Transverse colon (tissue), 4 donors: ENCODE results near the gene APLNR. TPM values are rescaled to one million over a fixed set of nuclear protein-coding genes. Genes with fewer than 3 reads are reported as not detected.

Experiments used
- DNase-seq: peaks from one replicate; pipeline ENCODE4 v3.0.0-alpha.2; 2019
- H3K27ac ChIP-seq, 4 donors: fragments of 200-600 bp; sonication (generic); 2 replicates each; pipeline ENCODE4 v1.5.1; 2016 to 2018; ENCODE audit warnings: inconsistent platforms in 4 of 4
- H3K27me3 ChIP-seq: fragments of 200-600 bp; sonication (generic); 2 replicates; pipeline ENCODE4 v1.5.1; 2017; ENCODE audit warnings: inconsistent platforms
- H3K36me3 ChIP-seq, 4 donors: fragments of 200-600 bp; sonication (generic); 2 replicates each; pipeline ENCODE4 v1.5.1; 2017 to 2019; ENCODE audit warnings: inconsistent platforms in 4 of 4
- H3K4me1 ChIP-seq, 4 donors: fragments of 200-600 bp; sonication (generic); 2 replicates each; pipeline ENCODE4 v1.5.1; 2017 to 2020; ENCODE audit warnings: inconsistent platforms in 4 of 4
- H3K4me3 ChIP-seq, 4 donors: fragments of 200-600 bp; sonication (generic); 1 replicate in 1 of 4; 2 replicates in 3 of 4; pipeline versions ENCODE4 v1.5.1 to v1.6.1; 2017 to 2019; ENCODE audit warnings: inconsistent platforms in 4 of 4
- H3K9me3 ChIP-seq, 2 donors: fragments of 200-600 bp; sonication (generic); 2 replicates each; pipeline ENCODE4 v1.5.1; 2017 to 2019; ENCODE audit warnings: inconsistent platforms in 2 of 2
- EP300 ChIP-seq: sonication (generic); formaldehyde crosslinking; IDR thresholded peaks from one replicate; pipeline ENCODE4 v1.6.1; 2017; ENCODE audit warnings: antibody characterized with exemption, low read depth
- POLR2A ChIP-seq: fragments of 450-650 bp; IDR thresholded peaks from one replicate; pipeline ENCODE4 v1.6.1; 2016; ENCODE audit warnings: antibody characterized with exemption, mild to moderate bottlenecking, moderate library complexity
- POLR2AphosphoS5 ChIP-seq, 3 donors: sonication (generic); formaldehyde crosslinking; IDR thresholded peaks; one replicate each; pipeline ENCODE4 v1.6.1; 2016; ENCODE audit warnings: antibody characterized with exemption in 3 of 3
- WGBS, 2 donors: methylation state at CpG; one replicate each; pipeline ENCODE4 v1.1.5; 2018; ENCODE audit warnings: low coverage in 1 of 2; 5-methylcytosine and 5-hydroxymethylcytosine counted together
- in situ Hi-C, 4 donors: fragments of 200-750 bp; cut with MboI; loops; one replicate each; pipeline versions ENCODE4 v1.15.0 to v1.15.1; 2017; ENCODE audit warnings: low sequenced_read_pairs in 3 of 4, low pct_ligation_motif_present in 1 of 4, low pct_unique_long_range_greater_than_20kb in 1 of 4
- intact Hi-C: fragments of 100-400 bp; cut with DNase I; formaldehyde crosslinking; loops from one replicate; pipeline ENCODE4 v1.15.1; 2023; ENCODE audit warnings: low total_unique reads
- total RNA-seq, 4 donors: library from RNA; depleted of rRNA; stranded (reverse); fragments of >200 nt; gene quantifications; one replicate each; pipeline ENCODE4 v1.1.0, GENCODE V29; 2016
- TF ChIP-seq, protein P1 (sequence below), 5 experiments: fragments of 200-600 bp in 3 of 5; fragments of 450-650 bp in 2 of 5; sonication (generic) in 3 of 5; IDR thresholded peaks; 1 replicate in 2 of 5; 2 replicates in 3 of 5; pipeline ENCODE4 v1.5.1; 2016 to 2017; ENCODE audit warnings: antibody characterized with exemption in 5 of 5, inconsistent platforms in 3 of 5, mild to moderate bottlenecking in 2 of 5, moderate library complexity in 1 of 5

APLNR gene
- total RNA-seq, 4 donors from 2014 or later, result 0.68 to 2.6 (median 2.1) TPM; not detected in 1

DNA sequence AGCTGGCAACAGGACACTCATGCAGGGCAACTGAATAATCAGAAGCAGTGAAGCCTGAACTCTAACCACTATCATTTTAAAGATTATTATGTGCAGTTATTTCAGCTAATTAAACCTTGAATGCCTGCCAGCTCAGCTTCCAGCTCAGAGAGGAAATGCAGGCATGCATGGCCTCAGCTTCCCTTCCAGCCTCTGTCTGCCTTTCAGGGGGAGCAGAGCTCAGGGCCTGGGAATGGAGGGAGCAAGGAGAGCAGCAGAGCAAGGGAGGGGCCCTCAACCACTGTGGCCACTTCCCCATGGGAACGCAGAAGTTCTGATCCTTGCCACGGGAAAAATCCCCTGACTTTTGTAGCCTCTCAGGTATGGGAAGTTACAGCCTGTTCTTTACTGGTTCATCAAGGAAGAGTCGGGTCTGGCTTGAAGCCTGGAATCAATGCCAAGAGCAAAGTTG is 32.5 kb upstream of the APLNR start:
- no peak for DNase-seq
- H3K27ac ChIP-seq, result no peak overlapping the region

DNA sequence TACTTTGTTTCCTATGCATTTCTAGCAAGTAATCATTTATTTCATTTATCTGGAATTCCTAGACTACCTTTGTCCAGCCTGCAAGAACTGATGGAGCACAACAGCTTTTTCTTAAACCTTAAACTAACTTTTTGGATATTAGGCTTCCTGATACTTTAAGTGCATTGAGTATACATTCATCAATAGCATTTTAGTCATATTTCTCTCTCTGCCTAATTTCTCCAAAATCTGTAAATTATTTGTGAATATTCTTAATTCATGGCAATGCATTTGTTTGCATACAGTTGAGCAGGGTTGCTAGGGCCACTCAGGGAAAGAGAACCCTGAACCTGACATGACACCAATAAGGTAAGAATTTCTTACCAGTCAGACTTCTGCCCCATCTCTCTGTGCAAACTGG is 29.1 kb upstream of the APLNR start:
- Histone ChIP-seq H3K27me3 (no peaks in the 10 kb centered on the region), H3K4me3 (no peak overlapping the region), H3K36me3 (no peaks in the 10 kb centered on the region), H3K9me3 (peaks cover 0 to 9% of the 10 kb centered on the region in 2 donors), H3K27ac (no peak overlapping the region), H3K4me1 (peaks cover 0 to 8% (median 0%) of the 10 kb centered on the region in 4 donors)
- intact Hi-C loops, result no loop called here
- no peak for DNase-seq
- TF ChIP-seq POLR2AphosphoS5 (IDR thresholded peaks at IDR 0.05), result no peak
- no peak for TF ChIP-seq POLR2A
- TF ChIP-seq, protein P1, sequence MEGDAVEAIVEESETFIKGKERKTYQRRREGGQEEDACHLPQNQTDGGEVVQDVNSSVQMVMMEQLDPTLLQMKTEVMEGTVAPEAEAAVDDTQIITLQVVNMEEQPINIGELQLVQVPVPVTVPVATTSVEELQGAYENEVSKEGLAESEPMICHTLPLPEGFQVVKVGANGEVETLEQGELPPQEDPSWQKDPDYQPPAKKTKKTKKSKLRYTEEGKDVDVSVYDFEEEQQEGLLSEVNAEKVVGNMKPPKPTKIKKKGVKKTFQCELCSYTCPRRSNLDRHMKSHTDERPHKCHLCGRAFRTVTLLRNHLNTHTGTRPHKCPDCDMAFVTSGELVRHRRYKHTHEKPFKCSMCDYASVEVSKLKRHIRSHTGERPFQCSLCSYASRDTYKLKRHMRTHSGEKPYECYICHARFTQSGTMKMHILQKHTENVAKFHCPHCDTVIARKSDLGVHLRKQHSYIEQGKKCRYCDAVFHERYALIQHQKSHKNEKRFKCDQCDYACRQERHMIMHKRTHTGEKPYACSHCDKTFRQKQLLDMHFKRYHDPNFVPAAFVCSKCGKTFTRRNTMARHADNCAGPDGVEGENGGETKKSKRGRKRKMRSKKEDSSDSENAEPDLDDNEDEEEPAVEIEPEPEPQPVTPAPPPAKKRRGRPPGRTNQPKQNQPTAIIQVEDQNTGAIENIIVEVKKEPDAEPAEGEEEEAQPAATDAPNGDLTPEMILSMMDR (IDR thresholded peaks at IDR 0.05), result no peak
- TF ChIP-seq EP300, result no peak
- in situ Hi-C loops, result loop anchor here in 1 of 4 donors (25.0 kb wide), 1 partner anchor 429 kb away; no protein-coding TSS in a partner anchor

More for the DNA sequence above, 32.5 kb upstream of the APLNR start:
- TF ChIP-seq EP300, result no peak
- TF ChIP-seq, protein P1 (IDR thresholded peaks at IDR 0.05), result no peak
- TF ChIP-seq POLR2A, result no peak
- no peak overlapping the region for H3K4me3 ChIP-seq
- intact Hi-C loops (no loop called here), in situ Hi-C loops (loop anchor here in 1 of 4 donors (25.0 kb wide), 1 partner anchor 432 kb away; no protein-coding TSS in a partner anchor)
- H3K4me1 ChIP-seq, result peaks cover 0 to 8% (median 0%) of the 10 kb centered on the region in 4 donors
- 29% methylated on average over 3 of the region's 3 CpGs; no CpG with 5 or more reads in 1 of the 2 donors for WGBS, 2 donors
- H3K36me3 ChIP-seq, result no peaks in the 10 kb centered on the region
- no peaks in the 10 kb centered on the region for H3K27me3 ChIP-seq
- H3K9me3 ChIP-seq, result peaks cover 0 to 9% of the 10 kb centered on the region in 2 donors

GRCh38 chr11:57263351-57263750 is 26.3 kb upstream of the APLNR start:
- WGBS, 2 donors, result 84 to 86% methylated on average over 4 to 7 of the region's 7 CpGs
- no peak overlapping the region for H3K4me3 ChIP-seq
- no peaks in the 10 kb centered on the region for H3K4me1 ChIP-seq
- no peak overlapping the region for H3K27ac ChIP-seq
- in situ Hi-C loops (loop anchor here in 1 of 4 donors (25.0 kb wide), 1 partner anchor 426 kb away; no protein-coding TSS in a partner anchor), intact Hi-C loops (no loop called here)
- no peaks in the 10 kb centered on the region for H3K27me3 ChIP-seq
- DNase-seq, result no peak
- TF ChIP-seq, protein P1 (IDR thresholded peaks at IDR 0.05), result no peak
- TF ChIP-seq POLR2A, result no peak
- TF ChIP-seq POLR2AphosphoS5 (IDR thresholded peaks at IDR 0.05), result no peak
- TF ChIP-seq EP300, result no peak
- H3K9me3 ChIP-seq, result peaks cover 0 to 9% of the 10 kb centered on the region in 2 donors
- no peaks in the 10 kb centered on the region for H3K36me3 ChIP-seq

DNA sequence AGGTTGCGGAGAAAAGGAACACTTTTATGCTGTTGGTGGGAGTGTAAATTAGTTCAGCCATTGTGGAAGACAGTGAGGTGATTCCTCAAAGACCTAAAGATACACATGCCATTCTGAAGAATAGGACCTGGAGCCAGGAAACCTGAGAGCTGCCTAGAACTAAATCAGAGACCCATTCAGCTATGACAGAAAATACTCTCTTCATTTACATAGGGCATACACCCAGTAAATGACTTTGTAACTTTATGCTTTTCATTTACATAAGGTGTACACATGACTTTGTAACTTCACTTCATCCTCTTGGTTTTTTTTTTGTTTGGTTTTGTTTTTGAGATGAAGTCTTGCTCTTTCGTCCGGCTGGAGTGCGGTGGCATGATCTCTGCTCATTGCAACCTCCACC is 25.1 kb upstream of the APLNR start:
- H3K4me1 ChIP-seq, result no peaks in the 10 kb centered on the region
- no peak overlapping the region for H3K4me3 ChIP-seq
- no peaks in the 10 kb centered on the region for H3K36me3 ChIP-seq
- TF ChIP-seq POLR2A, result no peak
- TF ChIP-seq POLR2AphosphoS5 (IDR thresholded peaks at IDR 0.05), result no peak
- no peak for TF ChIP-seq EP300
- TF ChIP-seq, protein P1 (IDR thresholded peaks at IDR 0.05), result no peak
- intact Hi-C loops, result no loop called here
- in situ Hi-C loops, result loop anchor here in 1 of 4 donors (25.0 kb wide), 1 partner anchor 425 kb away; no protein-coding TSS in a partner anchor
- 57 to 66% methylated on average over 4 of the region's 4 CpGs for WGBS, 2 donors
- no peak for DNase-seq
- H3K27ac ChIP-seq, result no peak overlapping the region
- H3K27me3 ChIP-seq, result no peaks in the 10 kb centered on the region
- H3K9me3 ChIP-seq, result peaks cover 0 to 9% of the 10 kb centered on the region in 2 donors
